Measurements from ENCODE around the gene RNF128. TPM values are rescaled to one million over a fixed set of nuclear protein-coding genes. Genes with fewer than 3 reads are reported as not detected.

Gene RNF128, protein sequence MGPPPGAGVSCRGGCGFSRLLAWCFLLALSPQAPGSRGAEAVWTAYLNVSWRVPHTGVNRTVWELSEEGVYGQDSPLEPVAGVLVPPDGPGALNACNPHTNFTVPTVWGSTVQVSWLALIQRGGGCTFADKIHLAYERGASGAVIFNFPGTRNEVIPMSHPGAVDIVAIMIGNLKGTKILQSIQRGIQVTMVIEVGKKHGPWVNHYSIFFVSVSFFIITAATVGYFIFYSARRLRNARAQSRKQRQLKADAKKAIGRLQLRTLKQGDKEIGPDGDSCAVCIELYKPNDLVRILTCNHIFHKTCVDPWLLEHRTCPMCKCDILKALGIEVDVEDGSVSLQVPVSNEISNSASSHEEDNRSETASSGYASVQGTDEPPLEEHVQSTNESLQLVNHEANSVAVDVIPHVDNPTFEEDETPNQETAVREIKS
- total RNA-seq = 1.5 and 11.0 TPM in 2 replicates

DNA sequence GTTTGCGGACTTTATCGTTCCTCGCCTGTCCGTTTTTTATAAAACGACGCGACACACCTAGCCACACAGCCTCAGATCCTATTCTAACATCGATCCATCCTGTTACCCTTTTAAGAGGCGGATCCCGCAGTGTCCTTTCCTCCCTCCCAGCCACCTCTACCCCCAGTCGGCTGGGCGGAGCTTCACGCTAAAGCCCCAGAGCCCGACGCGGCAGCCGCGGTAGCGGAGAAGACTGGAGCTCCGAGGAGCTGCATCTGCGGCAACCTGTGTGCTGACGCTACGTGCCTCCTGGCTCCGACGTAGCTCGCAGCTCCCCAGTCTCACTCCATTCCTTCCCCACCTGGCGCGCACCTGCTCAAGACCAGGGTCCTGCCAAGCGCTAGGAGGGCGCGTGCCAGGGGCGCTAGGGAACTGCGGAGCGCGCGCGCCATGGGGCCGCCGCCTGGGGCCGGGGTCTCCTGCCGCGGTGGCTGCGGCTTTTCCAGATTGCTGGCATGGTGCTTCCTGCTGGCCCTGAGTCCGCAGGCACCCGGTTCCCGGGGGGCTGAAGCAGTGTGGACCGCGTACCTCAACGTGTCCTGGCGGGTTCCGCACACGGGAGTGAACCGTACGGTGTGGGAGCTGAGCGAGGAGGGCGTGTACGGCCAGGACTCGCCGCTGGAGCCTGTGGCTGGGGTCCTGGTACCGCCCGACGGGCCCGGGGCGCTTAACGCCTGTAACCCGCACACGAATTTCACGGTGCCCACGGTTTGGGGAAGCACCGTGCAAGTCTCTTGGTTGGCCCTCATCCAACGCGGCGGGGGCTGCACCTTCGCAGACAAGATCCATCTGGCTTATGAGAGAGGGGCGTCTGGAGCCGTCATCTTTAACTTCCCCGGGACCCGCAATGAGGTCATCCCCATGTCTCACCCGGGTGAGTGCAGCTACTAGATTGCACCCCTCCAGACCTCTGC, at the start of gene RNF128:
RNF128 (plus strand) TSS at position 217 of the 953 bp plus-strand sequence; CDS start at position 430, 213 bp downstream.

DNA sequence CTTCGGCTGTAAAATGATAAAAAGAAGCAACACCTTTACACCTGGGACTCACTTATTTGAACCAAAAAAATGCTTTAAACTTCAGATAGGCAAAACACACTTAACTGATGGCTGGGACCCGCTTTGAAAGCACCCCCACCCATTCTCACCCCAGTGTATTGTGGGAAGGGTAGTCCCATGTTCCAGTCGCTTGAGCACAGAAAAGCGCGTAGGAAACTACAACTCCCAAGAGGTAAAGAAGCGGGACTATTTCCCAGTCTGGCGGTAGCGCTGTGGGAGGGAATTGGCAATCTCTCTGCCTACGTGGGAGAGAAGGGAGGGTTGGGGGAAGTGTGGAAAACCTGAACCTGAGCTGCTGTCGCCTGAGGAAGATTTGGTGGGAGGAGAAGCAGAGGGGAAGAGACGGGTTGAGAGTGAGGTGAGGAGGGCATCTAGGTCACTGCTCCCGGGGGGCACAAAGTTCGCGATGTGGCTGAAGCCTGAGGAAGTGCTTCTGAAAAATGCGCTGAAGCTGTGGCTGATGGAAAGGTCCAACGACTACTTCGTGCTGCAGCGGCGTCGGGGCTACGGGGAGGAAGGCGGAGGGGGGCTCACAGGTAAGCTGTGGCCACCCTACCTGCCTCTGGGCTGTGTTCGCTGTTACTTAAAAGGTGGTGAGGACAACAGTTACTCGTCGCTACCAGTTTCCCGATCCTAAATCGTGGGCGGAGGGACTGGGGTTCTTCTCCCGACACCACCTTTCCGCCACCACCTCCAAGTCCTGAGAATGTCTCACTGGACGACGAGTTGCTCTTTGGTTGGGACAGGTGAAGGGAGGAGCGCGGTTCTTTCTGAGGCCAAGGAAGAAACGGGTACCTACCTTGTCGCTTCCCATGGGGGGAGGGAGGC, 76.1 kb downstream of the RNF128 start, which contains the start of gene TBC1D8B:
TBC1D8B (plus strand) TSS at position 286 of the 888 bp plus-strand sequence; CDS start at position 467, 181 bp downstream.

Other genes starting within 250 kb of the RNF128 start
- gene RADX, start 114.7 kb upstream of the RNF128 start, total RNA-seq = 1.7 TPM in 1 of 2 replicates, not detected in the other
- gene TBC1D8B, start 76.0 kb downstream of the RNF128 start, total RNA-seq = 7.7 and 10.6 TPM in 2 replicates
- gene RIPPLY1, start 176.6 kb downstream of the RNF128 start, total RNA-seq = not detected in 2 replicates
- 0.14 TPM in 1 of 2 replicates, not detected in the other for gene CLDN2, start 193.7 kb downstream of the RNF128 start, total RNA-seq